CD4-positive, alpha-beta T cell treated with Interleukin-2 at 100 ng/mL for 4 hours (primary cell): Measurements from ENCODE around the gene SRSF12.

ENCODE experiments used
- DNase-seq: peaks from one replicate; pipeline ENCODE4 v3.0.0-alpha.2; 2020; ENCODE audit warnings: low spot score

SRSF12 gene

GRCh38 chr6:89117211-89118108, at the start of gene SRSF12:
TSS of gene SRSF12 (minus strand) at chr6:89118071. CDS start at chr6:89117887, 184 bp downstream.
- peak; percentile 26 for DNase-seq

DNA sequence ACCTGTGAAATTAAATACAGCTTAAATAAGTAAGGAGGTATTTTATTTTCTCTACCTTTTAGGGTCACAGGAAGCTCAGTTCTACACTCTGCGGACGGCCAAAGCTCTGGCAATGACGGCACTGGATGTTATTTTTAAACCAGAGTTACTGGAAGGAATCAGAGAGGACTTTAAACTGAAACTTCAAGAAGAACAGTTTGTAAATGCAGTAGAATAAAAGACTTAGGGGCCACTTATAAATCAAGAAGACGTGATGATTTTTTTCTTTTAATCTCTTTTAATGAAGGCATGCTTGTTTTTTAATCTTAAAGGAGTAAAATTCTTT, 44.1 kb upstream of the SRSF12 start:
- no peak for DNase-seq

DNA sequence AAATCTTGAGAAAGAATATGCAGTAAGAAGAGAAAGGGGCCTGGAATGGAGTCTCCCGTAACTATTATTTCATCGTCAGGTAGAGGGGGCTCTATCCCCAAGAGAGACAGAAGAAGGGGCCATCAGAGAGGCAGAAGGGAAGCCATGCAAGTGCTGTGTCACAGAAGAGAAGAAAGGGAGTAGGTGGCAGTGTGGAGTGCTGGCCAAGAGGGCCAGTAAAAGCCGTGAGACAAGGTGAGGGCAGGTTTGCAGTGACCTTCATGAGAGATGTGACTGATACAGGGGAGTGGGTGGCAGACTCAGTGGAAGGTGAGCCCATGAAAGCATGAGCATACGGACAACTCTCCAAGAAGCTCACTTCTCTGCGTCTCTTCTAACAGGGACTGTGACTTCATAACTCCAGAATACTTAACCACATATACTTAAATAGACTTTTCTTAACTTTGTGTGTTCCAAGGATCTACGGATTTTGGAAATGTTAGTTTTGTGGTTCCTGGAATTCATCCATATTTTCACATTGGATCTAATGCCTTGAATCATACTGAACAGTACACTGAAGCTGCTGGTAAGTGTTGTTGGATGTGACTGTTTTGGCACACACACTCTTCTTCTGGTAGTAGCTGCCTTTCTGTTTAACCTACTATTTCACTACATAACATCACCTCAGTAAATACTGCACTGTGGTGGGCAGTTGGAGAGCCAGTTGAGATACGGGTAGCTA, 43.6 kb upstream of the SRSF12 start:
- no peak for DNase-seq

- no peak for DNase-seq
Observed at GRCh38 chr6:89160331-89161092, 42.6 kb upstream of the SRSF12 start.

DNA sequence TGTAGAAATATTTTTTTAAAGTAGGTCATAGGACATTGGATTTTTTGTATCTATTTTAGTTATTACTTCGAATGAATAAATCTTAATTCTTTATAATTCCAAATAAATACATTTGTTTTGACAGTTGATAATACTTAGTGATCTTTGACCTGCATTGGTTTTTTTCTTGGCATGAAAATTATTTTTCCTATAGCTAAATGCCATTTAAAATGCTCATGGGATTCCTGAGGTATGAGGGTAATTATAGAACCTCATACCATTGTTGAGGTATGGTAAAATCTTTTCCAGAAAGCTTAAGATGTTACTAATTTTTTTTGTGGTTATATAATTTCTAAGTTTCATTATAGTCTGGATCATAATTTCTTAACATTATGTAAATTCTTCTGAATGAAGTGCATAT, 36.3 kb upstream of the SRSF12 start:
- no peak for DNase-seq

GRCh38 chr6:89148016-89148750, 30.3 kb upstream of the SRSF12 start:
- no peak for DNase-seq

DNA sequence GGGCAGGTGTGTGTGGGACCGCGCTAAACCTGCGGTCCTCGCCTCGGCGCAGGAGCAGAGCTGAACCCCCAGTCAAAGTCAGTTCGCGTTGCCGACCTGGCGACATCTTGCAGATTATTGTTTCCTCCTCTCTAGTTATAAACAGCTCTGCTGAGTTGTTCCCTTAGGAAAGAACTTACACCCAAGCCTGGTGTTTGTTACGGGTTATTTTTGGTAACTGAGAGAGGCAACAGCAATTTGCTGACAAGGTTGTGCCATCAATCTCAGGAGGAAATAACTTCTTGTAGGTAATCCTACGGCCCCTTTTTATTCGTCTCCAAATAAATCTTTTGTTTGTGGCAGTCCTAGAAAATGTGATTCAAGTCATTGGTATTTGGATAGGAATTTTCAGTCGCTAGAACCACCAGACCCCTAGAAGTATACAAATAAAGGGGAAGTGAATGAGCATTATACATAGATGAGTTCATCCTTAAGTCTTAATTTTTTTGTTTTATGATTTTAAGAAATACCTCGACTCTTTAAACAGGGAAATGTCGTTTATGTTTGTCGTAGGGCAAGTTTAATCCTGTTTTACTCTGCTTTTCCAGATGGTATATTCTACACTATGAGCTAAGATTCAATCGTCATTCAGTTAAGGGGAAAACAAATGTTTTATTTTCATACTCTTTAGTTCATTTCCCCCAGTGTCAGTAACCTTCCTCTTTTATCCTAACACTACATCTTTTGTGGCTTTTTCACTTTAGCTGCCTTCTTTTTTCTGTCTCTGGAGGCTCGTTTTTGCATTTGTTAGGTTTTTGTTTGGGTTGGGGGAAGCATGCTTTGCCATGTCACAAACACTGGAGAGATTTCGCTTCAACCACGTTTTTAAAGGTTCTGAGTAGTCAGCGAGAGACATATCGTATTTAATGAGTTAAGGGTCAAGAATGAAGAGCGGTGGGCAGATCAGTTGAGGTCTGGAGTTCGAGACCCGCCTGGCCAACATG, 29.1 kb upstream of the SRSF12 start:
- no peak for DNase-seq

DNA sequence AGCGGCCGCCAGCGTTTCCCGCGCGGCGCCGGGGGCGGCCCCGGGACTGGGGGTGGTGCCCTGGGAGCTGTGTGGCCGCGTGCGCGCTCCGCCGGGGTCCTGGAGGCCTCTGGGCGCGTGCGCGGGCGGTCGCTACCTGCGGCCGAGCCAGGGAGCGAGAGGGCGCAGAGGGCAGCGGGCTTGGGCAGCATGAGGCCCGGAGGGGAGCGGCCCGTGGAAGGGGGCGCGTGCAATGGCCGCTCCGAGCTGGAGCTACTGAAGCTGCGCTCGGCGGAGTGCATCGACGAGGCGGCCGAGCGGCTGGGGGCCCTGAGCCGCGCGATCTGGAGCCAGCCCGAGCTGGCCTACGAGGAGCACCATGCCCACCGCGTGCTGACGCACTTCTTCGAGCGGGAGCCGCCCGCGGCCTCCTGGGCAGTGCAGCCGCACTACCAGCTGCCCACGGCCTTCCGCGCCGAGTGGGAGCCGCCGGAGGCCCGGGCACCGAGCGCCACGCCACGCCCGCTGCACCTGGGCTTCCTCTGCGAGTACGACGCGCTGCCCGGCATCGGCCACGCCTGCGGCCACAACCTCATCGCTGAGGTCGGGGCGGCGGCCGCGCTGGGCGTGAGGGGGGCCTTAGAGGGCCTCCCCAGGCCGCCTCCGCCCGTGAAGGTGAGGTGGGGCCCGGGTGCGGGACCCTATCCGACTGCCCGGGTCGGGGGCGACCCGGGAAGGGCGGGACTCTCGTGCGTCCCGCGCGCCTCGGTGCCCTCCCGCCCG, 28.3 kb upstream of the SRSF12 start, which contains the start of gene PM20D2:
PM20D2 (plus strand) TSS at position 100 of the 762 bp plus-strand sequence; CDS start at position 190, 90 bp downstream.
- peak; percentile 53 for DNase-seq

DNA sequence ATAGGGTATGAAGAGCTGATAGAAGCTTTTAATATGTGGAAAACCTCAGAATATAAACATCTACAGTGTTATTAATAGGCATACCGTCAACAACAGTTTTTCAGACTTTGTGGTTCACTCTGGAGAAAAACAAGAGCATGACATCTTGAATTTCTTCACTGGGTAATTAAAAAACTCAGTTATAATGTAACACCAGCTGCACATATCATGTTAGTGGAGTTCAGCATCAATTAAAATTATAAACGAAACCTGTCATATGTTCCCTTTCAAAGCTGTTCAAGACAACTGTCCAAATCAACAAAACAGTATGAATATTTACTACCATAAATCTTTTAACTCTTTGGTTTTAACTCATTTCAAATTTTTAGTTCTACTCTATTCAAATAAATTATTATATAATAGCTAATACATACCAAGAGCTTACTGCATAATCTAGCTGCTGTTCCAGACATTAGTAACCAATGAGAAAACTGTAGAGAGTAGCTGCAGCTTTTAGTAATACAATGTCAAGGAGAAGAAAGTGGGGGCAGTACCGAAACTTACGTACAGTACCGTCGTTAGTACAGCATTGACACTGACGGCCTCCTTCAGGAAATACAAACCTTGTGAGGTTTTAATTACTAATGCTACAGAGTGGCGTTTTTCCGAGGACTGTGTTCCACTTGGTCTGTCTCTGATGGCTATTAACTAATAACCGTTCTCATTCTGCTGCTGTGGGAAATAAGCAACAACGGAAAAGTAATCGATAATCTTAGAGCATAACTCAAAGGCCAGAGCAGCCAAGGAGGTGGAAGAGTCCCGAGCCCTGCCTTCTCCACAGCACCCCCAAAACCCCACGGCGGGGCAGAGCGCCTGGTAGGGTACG, 27.5 kb upstream of the SRSF12 start:
- peak; percentile 56 for DNase-seq

DNA sequence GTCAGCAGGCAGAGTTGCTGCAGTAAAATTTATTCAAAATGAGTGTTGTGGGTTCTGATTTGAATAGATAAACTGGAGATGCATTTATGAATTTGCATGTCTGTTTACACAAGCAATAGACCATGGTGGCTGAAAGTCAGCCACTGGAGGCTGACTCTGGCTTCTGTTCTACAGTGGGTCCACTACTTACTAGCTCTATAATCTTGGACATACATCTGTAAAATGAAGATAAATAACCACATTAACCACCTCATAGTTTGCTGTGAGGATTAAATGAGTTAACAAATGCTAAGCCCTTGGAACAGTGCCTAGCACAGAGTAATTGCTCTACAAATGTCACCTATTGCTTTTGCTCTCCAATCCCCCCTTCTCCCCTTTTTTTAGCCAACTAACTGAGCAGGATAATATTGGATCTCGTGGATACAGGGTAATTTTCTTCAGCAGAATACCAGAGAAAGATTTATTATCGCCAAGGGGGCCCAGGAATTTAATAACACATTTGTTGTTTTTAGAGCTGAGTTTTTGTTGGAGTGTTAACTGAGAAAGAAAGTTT, 26.6 kb upstream of the SRSF12 start:
- DNase-seq = no peak

GRCh38 chr6:89140347-89141156, 22.7 kb upstream of the SRSF12 start:
- no peak for DNase-seq

GRCh38 chr6:89139509-89140346, 21.9 kb upstream of the SRSF12 start:
- no peak for DNase-seq

GRCh38 chr6:89138173-89138572, 20.3 kb upstream of the SRSF12 start:
- DNase-seq = no peak

DNA sequence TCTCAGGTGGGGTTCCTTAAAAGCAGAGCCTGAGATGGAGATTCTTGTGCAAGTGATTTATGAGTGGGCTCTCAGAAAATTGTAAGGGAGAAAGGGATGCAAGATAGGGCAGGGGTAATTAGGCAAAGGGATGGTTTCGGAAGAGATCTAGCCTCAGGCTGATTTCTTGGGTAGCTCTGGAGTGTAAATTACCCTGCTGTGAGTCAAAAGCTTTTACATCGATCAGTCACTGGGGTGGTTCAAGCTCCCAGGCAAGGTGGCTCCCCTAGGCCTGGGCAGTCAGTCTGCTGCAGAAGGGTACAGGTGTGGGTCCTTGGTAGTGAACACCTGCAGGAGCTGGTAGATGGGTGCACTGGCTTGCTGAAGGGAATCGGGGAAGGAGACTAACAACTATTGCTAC, 16.9 kb upstream of the SRSF12 start:
- no peak for DNase-seq

DNA sequence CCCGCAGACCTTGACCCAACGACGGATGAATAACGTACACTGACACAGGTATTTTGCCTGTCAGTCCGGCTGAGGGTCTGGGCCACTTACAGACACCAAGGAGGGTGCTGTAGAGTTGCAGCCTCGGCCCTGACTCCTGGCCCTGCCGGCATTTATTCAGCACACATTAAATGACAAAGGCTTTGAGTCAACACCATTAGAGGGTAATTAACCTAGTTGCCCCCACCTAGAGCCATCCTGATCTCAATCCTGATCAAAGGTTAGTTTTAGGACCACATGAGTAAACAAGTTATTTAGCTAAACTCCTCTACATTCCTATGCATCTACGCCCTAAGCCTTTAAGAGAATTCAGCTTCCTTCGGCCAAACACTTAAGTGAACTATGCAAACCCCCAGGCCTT, 16.1 kb upstream of the SRSF12 start:
- no peak for DNase-seq

GRCh38 chr6:89132057-89132456, 14.2 kb upstream of the SRSF12 start:
- DNase-seq = no peak

- no peak for DNase-seq
Observed at GRCh38 chr6:89131599-89131998, 13.7 kb upstream of the SRSF12 start.
